K562 (cell line): Measurements from ENCODE around the gene ALG9.

ENCODE experiments used
- CC2D1A ChIP-seq: fragments of 450-650 bp; IDR thresholded peaks from 2 replicates; pipeline ENCODE4 v1.6.1; 2017; ENCODE audit warnings: mild to moderate bottlenecking
- HNRNPLL ChIP-seq: fragments of 200-400 bp; formaldehyde crosslinking; IDR thresholded peaks from 2 replicates; pipeline ENCODE4 v1.6.1; 2017; ENCODE audit warnings: low read length, low read depth, mild to moderate bottlenecking; ENCODE audit not compliant: poor library complexity, severe bottlenecking
- RFX5 ChIP-seq: IDR thresholded peaks from 2 replicates; pipeline ENCODE4 v1.6.1; 2011; ENCODE audit warnings: low read depth, mild to moderate bottlenecking, improper control_type of control experiment, low read length
- TF ChIP-seq, protein P1 (sequence below): sonication (generic); formaldehyde crosslinking; IDR thresholded peaks from 2 replicates; pipeline ENCODE4 v1.9.0; 2022; ENCODE audit warnings: mild to moderate bottlenecking, missing genetic modification reagents
- TF ChIP-seq, protein P2 (sequence below), 3 experiments: IDR thresholded peaks in 2 of 3; conservative IDR thresholded peaks in 1 of 3; 2 replicates each; pipeline ENCODE4 v1.5.1; 2011 to 2012; ENCODE audit warnings: low read length in 3 of 3, mild to moderate bottlenecking in 3 of 3, control low read depth in 2 of 3, improper control_type of control experiment in 1 of 3, inconsistent platforms in 1 of 3, low read depth in 1 of 3, mixed read lengths in 1 of 3, moderate library complexity in 1 of 3; ENCODE audit not compliant: insufficient read depth in 2 of 3

DNA sequence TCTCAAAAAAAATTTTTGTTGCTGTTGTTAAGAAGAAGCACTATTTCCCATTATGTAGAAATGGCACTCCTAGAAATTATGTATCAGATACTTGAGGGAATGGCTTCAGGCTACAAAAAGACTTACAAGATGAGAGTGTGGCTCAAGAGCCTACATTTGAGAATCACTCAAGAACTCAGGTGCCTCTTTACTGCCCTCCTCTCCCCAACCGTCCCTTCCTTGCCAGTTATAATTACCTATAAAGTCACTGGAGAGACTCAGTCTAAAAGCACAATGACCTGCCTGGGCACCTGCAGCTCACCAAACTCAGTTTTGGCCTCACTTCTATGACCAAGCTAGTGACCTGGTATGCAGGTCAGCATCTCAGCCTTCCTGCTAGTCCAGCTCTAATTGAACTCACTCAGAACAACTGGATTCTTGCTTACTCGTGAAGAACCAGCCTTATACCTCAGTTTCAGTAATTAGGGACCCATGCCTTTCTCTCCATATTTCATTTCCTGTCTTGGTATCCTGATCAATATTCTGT lies 63.3 kb downstream of the ALG9 start:
- TF ChIP-seq RFX5 = no peak
- no peak for TF ChIP-seq CC2D1A
- no peak for TF ChIP-seq HNRNPLL
- TF ChIP-seq, protein P1, sequence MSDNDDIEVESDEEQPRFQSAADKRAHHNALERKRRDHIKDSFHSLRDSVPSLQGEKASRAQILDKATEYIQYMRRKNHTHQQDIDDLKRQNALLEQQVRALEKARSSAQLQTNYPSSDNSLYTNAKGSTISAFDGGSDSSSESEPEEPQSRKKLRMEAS (CRISPR knock-in tag) = no peak
- TF ChIP-seq, protein P2, sequence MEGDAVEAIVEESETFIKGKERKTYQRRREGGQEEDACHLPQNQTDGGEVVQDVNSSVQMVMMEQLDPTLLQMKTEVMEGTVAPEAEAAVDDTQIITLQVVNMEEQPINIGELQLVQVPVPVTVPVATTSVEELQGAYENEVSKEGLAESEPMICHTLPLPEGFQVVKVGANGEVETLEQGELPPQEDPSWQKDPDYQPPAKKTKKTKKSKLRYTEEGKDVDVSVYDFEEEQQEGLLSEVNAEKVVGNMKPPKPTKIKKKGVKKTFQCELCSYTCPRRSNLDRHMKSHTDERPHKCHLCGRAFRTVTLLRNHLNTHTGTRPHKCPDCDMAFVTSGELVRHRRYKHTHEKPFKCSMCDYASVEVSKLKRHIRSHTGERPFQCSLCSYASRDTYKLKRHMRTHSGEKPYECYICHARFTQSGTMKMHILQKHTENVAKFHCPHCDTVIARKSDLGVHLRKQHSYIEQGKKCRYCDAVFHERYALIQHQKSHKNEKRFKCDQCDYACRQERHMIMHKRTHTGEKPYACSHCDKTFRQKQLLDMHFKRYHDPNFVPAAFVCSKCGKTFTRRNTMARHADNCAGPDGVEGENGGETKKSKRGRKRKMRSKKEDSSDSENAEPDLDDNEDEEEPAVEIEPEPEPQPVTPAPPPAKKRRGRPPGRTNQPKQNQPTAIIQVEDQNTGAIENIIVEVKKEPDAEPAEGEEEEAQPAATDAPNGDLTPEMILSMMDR (IDR thresholded peaks at IDR 0.05 in 2 of 3, conservative IDR thresholded peaks at IDR 0.05 in 1 of 3; ENCODE audit: insufficient read depth in 2 of 3, low read depth in 1 of 3, low read length in 3 of 3) = no peak
